Kidney (tissue), 14 donors: ENCODE data around the gene HNF4A. TPM values are rescaled to one million over a fixed set of nuclear protein-coding genes. Genes with fewer than 3 reads are reported as not detected.

Experiments used
- DNase-seq, 5 donors: peaks; one replicate each; pipeline ENCODE4 v3.0.0-alpha.2; 2013 to 2020
- FAIRE-seq: peaks from 2 replicates; lab custom pipeline; 2012; peaks lifted over from hg19 to GRCh38; lab: Jason Lieb, UNC
- H3K27ac ChIP-seq, 2 donors: one replicate each; pipeline ENCODE4 v1.7.0; 2013; ENCODE audit warnings: low read depth in 2 of 2, low read length in 2 of 2, inconsistent platforms in 1 of 2
- H3K27me3 ChIP-seq: one replicate; pipeline ENCODE4 v1.7.1; 2013; ENCODE audit warnings: low read length, inconsistent platforms; ENCODE audit not compliant: control insufficient read depth, insufficient read depth
- H3K36me3 ChIP-seq, 3 donors: one replicate each; pipeline versions ENCODE4 v1.7.0 to v1.7.1; 2013; ENCODE audit warnings: low read length in 3 of 3, control low read depth in 1 of 3, inconsistent platforms in 1 of 3; ENCODE audit not compliant: insufficient read depth in 3 of 3, control insufficient read depth in 2 of 3
- H3K4me1 ChIP-seq, 3 donors: one replicate each; pipeline versions ENCODE4 v1.7.0 to v1.7.1; 2013; ENCODE audit warnings: low read length in 3 of 3, inconsistent platforms in 1 of 3, low read depth in 1 of 3; ENCODE audit not compliant: control insufficient read depth in 2 of 3, insufficient read depth in 2 of 3
- H3K4me3 ChIP-seq, 3 donors: one replicate each; pipeline versions ENCODE4 v1.7.0 to v1.8.1; 2013; ENCODE audit warnings: low read length in 3 of 3, control low read depth in 1 of 3, inconsistent platforms in 1 of 3
- H3K9ac ChIP-seq, 3 donors: one replicate each; pipeline versions ENCODE4 v1.7.0 to v1.7.1; 2013; ENCODE audit warnings: low read length in 3 of 3, control low read depth in 1 of 3, inconsistent platforms in 1 of 3
- H3K9me3 ChIP-seq, 3 donors: one replicate each; pipeline versions ENCODE4 v1.7.0 to v1.7.1; 2013; ENCODE audit warnings: low read length in 3 of 3, control low read depth in 1 of 3, inconsistent platforms in 1 of 3; ENCODE audit not compliant: control insufficient read depth in 2 of 3, insufficient read depth in 1 of 3
- intact Hi-C: fragments of 100-400 bp; cut with DNase I; formaldehyde crosslinking; loops from one replicate; pipeline ENCODE4 v1.11.1; 2022
- polyA plus RNA-seq: library from polyadenylated mRNA; stranded (reverse); fragments of 350-450 nt; fragmentation: Illumina TruSeq; extraction: RNeasy Lipid Tissue Mini Kit (QIAGEN cat#74804); gene quantifications from one replicate; pipeline ENCODE4 v1.2.3, GENCODE V29; 2014; ENCODE audit warnings: low read depth, low replicate concordance; ENCODE audit not compliant: insufficient read depth
- total RNA-seq: library from RNA; stranded (reverse); fragmentation: NEBNext Ultra II Directional; extraction: Animal tissue kit (Norgen Biotek cat#: 25700); gene quantifications from one replicate; pipeline ENCODE4 v1.2.1, GENCODE V29; 2021
- TF ChIP-seq, protein P1 (sequence below): IDR thresholded peaks from 3 replicates; pipeline ENCODE4 v1.5.1; 2012; ENCODE audit warnings: mild to moderate bottlenecking, moderate library complexity, borderline replicate concordance; ENCODE audit not compliant: insufficient read depth; ENCODE audit errors: extremely low read depth
- donor health status: control.
- donor health status: control.
- donor health status: control.
- donor health status: control.
- donor health status: control.
- donor health status: DM: yes; HTN: yes; CAD: no.
- donor health status: Normal renal cell carcinoma (clear cell type).

The HNF4A gene
- total and polyA plus RNA-seq, 2 donors from 2014 or later: 26.0 to 42.1 TPM

DNA sequence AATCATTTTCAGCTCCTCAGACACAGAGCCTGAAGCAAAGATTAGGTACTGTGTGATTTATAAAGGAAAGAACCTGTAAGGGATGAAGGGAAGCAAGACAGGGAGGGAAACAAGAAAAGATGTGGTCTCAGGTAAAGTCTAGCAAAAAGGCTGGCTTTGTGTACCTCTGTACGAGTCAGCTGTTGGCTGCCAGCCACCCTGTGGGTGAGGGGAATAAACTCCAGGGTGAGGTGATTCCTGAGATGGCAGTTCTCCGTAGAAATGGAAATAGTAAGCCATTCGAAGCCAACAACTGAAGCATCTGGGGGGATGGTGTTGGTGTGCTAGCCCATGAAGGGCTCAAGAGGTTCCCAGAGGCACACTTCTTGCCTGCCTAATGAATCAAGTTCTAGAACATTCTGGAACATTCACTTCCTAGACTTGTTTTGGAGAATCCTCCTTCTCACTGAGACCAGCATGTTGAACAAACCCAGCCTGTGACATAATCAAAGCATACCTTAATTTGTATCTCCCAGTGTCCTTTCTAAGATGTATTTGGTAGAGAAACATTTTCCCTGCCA is 109.6 kb downstream of the HNF4A start:
- Histone ChIP-seq H3K4me3 (no peak overlapping the region), H3K9me3 (no peaks in the 10 kb centered on the region), H3K36me3 (no peaks in the 10 kb centered on the region), H3K27me3 (no peaks in the 10 kb centered on the region), H3K9ac (no peak overlapping the region), H3K4me1 (peaks cover 0 to 5% (median 0%) of the 10 kb centered on the region in 3 donors), H3K27ac (no peak overlapping the region)
- no peak for DNase-seq
- no peak for FAIRE-seq
- TF ChIP-seq, protein P1, sequence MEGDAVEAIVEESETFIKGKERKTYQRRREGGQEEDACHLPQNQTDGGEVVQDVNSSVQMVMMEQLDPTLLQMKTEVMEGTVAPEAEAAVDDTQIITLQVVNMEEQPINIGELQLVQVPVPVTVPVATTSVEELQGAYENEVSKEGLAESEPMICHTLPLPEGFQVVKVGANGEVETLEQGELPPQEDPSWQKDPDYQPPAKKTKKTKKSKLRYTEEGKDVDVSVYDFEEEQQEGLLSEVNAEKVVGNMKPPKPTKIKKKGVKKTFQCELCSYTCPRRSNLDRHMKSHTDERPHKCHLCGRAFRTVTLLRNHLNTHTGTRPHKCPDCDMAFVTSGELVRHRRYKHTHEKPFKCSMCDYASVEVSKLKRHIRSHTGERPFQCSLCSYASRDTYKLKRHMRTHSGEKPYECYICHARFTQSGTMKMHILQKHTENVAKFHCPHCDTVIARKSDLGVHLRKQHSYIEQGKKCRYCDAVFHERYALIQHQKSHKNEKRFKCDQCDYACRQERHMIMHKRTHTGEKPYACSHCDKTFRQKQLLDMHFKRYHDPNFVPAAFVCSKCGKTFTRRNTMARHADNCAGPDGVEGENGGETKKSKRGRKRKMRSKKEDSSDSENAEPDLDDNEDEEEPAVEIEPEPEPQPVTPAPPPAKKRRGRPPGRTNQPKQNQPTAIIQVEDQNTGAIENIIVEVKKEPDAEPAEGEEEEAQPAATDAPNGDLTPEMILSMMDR: no peak
- intact Hi-C loops: no loop called here

DNA sequence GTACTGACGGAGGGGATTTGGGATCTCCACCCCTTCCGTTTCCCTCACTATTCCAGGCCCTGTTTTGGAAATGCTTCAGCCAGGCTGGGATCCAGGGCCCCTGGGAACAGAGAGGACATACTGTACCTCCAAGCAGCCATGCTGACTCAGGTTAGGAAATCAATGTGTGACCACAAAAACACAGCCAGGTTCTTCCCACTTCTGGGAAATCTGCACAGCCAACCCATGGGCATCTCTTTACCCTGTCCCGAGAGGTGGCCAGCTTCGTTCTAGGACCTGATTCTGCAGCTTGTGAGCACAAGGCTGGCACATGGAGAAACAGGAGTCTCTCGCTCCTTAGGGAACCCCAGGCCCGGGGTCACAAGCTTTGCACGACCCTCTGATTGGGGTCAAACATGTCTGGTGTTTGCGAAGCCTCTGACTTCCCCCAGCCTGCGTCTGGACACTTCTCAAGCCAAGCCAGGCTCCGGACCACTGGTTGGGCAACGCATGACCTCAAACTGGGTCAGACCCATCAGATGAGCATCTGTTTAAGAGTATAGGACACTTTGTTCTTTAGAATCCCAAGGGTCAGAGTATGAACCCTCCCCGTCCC is 111.9 kb downstream of the HNF4A start:
- H3K9me3 ChIP-seq: no peaks in the 10 kb centered on the region
- DNase-seq (no peak), FAIRE-seq (no peak)
- peaks cover 0 to 5% (median 0%) of the 10 kb centered on the region in 3 donors for H3K4me1 ChIP-seq
- H3K9ac ChIP-seq: no peak overlapping the region
- intact Hi-C loops: no loop called here
- H3K4me3 ChIP-seq: no peak overlapping the region
- H3K27ac ChIP-seq: no peak overlapping the region
- no peaks in the 10 kb centered on the region for H3K27me3 ChIP-seq
- no peaks in the 10 kb centered on the region for H3K36me3 ChIP-seq
- TF ChIP-seq, protein P1: no peak

DNA sequence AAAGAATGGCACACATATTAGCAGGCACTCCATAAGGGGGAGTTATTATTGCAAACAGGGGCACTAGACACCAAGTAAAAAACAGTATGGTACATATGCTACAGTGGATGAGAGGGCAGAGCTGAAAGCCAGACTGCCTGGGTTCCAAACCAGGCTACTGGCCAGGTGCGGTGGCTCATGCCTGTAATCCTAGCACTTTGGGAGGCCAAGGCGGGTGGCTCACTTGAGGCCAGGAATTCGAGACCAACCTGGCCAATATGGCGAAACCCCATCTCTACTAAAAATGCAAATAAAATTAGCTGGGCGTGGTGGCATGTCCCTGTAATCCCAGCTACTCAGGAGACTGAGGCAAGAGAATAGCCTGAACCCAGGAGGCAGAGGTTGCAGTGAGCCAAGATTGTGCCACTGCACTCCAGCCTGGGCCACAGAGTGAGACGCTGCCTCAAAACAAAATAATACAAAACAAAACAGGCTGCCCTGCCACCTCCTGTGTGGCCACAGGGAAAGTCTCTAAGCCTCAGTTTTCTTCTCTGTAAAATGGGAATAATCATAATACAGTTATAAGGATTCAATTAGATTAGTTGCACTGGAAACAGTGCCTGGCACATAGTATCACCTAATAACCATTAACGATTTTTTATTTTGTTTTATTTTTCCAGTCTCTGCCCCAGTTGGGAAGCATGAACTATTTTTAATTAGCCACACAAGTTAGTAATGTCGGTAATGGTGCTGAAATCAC is 112.7 kb downstream of the HNF4A start:
- no peaks in the 10 kb centered on the region for H3K9me3 ChIP-seq
- FAIRE-seq (no peak), DNase-seq (no peak)
- peaks cover 0 to 5% (median 0%) of the 10 kb centered on the region in 3 donors for H3K4me1 ChIP-seq
- H3K4me3 ChIP-seq: no peak overlapping the region
- no peaks in the 10 kb centered on the region for H3K27me3 ChIP-seq
- H3K9ac ChIP-seq: no peak overlapping the region
- intact Hi-C loops: no loop called here
- H3K27ac ChIP-seq: no peak overlapping the region
- no peaks in the 10 kb centered on the region for H3K36me3 ChIP-seq
- TF ChIP-seq, protein P1: no peak
